Prostate gland (tissue), 2 donors: ENCODE data around the gene COL15A1. TPM values are rescaled to one million over a fixed set of nuclear protein-coding genes. Genes with fewer than 3 reads are reported as not detected.
A peak's percentile ranks its signal among the peaks of the same experiment; 100 is the strongest.

Source experiments
- DNase-seq: peaks from one replicate; pipeline ENCODE4 v3.0.0-alpha.2; 2019; ENCODE audit warnings: low spot score
- H3K27ac ChIP-seq, 2 donors: fragments of 200-600 bp; sonication (generic); 2 replicates each; pipeline ENCODE4 v1.5.1; 2017 to 2019
- H3K27me3 ChIP-seq: fragments of 200-600 bp; sonication (generic); replicated peaks from 2 replicates; pipeline ENCODE4 v1.5.1; 2019; ENCODE audit not compliant: insufficient read depth
- H3K36me3 ChIP-seq, 2 donors: fragments of 200-600 bp; sonication (generic); 1 replicate in 1 of 2; 2 replicates in 1 of 2; pipeline versions ENCODE4 v1.5.1 to v1.8.1; 2017 to 2019
- H3K4me1 ChIP-seq: fragments of 200-600 bp; sonication (generic); replicated peaks from 2 replicates; pipeline ENCODE4 v1.5.1; 2019
- H3K4me3 ChIP-seq, 2 donors: fragments of 200-600 bp; sonication (generic); 2 replicates each; pipeline ENCODE4 v1.5.1; 2017 to 2019
- H3K9me3 ChIP-seq: fragments of 200-600 bp; sonication (generic); 2 replicates; pipeline ENCODE4 v1.5.1; 2017
- CTCF ChIP-seq, 4 experiments: fragments of 200-600 bp in 2 of 4; fragments of 450-650 bp in 2 of 4; sonication (generic) in 2 of 4; IDR thresholded peaks; 1 replicate in 3 of 4; 2 replicates in 1 of 4; pipeline ENCODE4 v1.5.1; 2016 to 2019; ENCODE audit warnings: antibody characterized with exemption in 4 of 4, mild to moderate bottlenecking in 2 of 4, moderate library complexity in 2 of 4
- POLR2A ChIP-seq: fragments of 450-650 bp; IDR thresholded peaks from one replicate; pipeline ENCODE4 v1.6.1; 2016; ENCODE audit warnings: antibody characterized with exemption, mild to moderate bottlenecking
- POLR2AphosphoS5 ChIP-seq: sonication (generic); formaldehyde crosslinking; IDR thresholded peaks from one replicate; pipeline ENCODE4 v1.6.1; 2017; ENCODE audit warnings: antibody characterized with exemption
- WGBS: methylation state at CpG from one replicate; pipeline ENCODE4 v1.1.5; 2018; 5-methylcytosine and 5-hydroxymethylcytosine counted together
- intact Hi-C: fragments of 100-400 bp; cut with DNase I; formaldehyde crosslinking; loops from one replicate; pipeline ENCODE4 v1.14.2; 2022
- total RNA-seq, 2 donors: library from RNA; depleted of rRNA; stranded (reverse); fragments of >200 nt; gene quantifications; one replicate each; pipeline ENCODE4 v1.1.0, GENCODE V29; 2016

Gene COL15A1
- total RNA-seq, 2 donors from 2014 or later = 10.3 to 79.9 TPM

GRCh38 chr9:98972716-98973115, 29.0 kb downstream of the COL15A1 start:
- Histone ChIP-seq H3K9me3 (no peaks in the 10 kb centered on the region), H3K27ac (no peak overlapping the region), H3K36me3 (no peaks in the 10 kb centered on the region), H3K4me1 (no peaks in the 10 kb centered on the region), H3K4me3 (no peak overlapping the region), H3K27me3 (no peaks in the 10 kb centered on the region)
- intact Hi-C loops = no loop called here
- WGBS = 57% methylated on average over 3 of the region's 3 CpGs
- DNase-seq = no peak
- TF ChIP-seq POLR2A (no peak), POLR2AphosphoS5 (no peak)

GRCh38 chr9:98973171-98973570, 29.5 kb downstream of the COL15A1 start:
- no peak for TF ChIP-seq POLR2A
- TF ChIP-seq CTCF (IDR thresholded peaks at IDR 0.05) = no peak
- H3K4me1 ChIP-seq = no peaks in the 10 kb centered on the region
- H3K27ac ChIP-seq = peak overlapping the region in 1 of 2 donors; percentile 3
- intact Hi-C loops = no loop called here
- H3K36me3 ChIP-seq = no peaks in the 10 kb centered on the region
- no peak for DNase-seq
- H3K27me3 ChIP-seq = no peaks in the 10 kb centered on the region
- no peaks in the 10 kb centered on the region for H3K9me3 ChIP-seq
- no peak overlapping the region for H3K4me3 ChIP-seq
- WGBS = 61% methylated on average over 9 of the region's 9 CpGs

GRCh38 chr9:98973576-98973975, 29.9 kb downstream of the COL15A1 start:
- Histone ChIP-seq H3K9me3 (no peaks in the 10 kb centered on the region), H3K27ac (peak overlapping the region in 1 of 2 donors; percentile 3), H3K36me3 (no peaks in the 10 kb centered on the region), H3K27me3 (no peaks in the 10 kb centered on the region), H3K4me1 (no peaks in the 10 kb centered on the region), H3K4me3 (no peak overlapping the region)
- intact Hi-C loops = no loop called here
- no peak for DNase-seq
- WGBS = 55% methylated on average over 6 of the region's 6 CpGs
- TF ChIP-seq POLR2A (no peak), CTCF (IDR thresholded peaks at IDR 0.05) (no peak), POLR2AphosphoS5 (no peak)

- Histone ChIP-seq H3K4me1 (no peaks in the 10 kb centered on the region), H3K4me3 (no peak overlapping the region), H3K36me3 (no peaks in the 10 kb centered on the region), H3K9me3 (no peaks in the 10 kb centered on the region), H3K27me3 (no peaks in the 10 kb centered on the region), H3K27ac (peak overlapping the region in 1 of 2 donors; percentile 3)
- WGBS = 97% methylated on average over 6 of the region's 6 CpGs
- no peak for TF ChIP-seq CTCF (IDR thresholded peaks at IDR 0.05)
- TF ChIP-seq POLR2AphosphoS5 = no peak
- TF ChIP-seq POLR2A = no peak
- intact Hi-C loops = loop anchor here (2.0 kb wide), 1 partner anchor 25 kb away; no protein-coding TSS in a partner anchor
- no peak for DNase-seq
Measured at GRCh38 chr9:98974106-98974505, 30.4 kb downstream of the COL15A1 start.

- Histone ChIP-seq H3K9me3 (no peaks in the 10 kb centered on the region), H3K27me3 (no peaks in the 10 kb centered on the region), H3K36me3 (no peaks in the 10 kb centered on the region), H3K27ac (no peak overlapping the region), H3K4me3 (no peak overlapping the region), H3K4me1 (no peaks in the 10 kb centered on the region)
- 53% methylated on average over 10 of the region's 10 CpGs for whole genome bisulfite sequencing
- DNase-seq = no peak
- intact Hi-C loops = loop anchor here (2.0 kb wide), 1 partner anchor 24 kb away; no protein-coding TSS in a partner anchor
- no peak for TF ChIP-seq CTCF (IDR thresholded peaks at IDR 0.05)
- TF ChIP-seq POLR2A = no peak
- no peak for TF ChIP-seq POLR2AphosphoS5
Measured at GRCh38 chr9:98974554-98974953, 30.8 kb downstream of the COL15A1 start.
